Right lung (tissue), 5 donors: ENCODE measurements around the gene NSD1. TPM values are rescaled to one million over a fixed set of nuclear protein-coding genes. Genes with fewer than 3 reads are reported as not detected.
"Not testable (repeated sequence)": the region's sequence is repeated elsewhere in the genome, so short reads cannot be mapped to it uniquely, and the experiment has no call there.

Experiments
- DNase-seq, 2 donors: peaks; one replicate each; pipeline ENCODE4 v3.0.0-alpha.2; 2013
- polyA plus RNA-seq, 5 donors: library from polyadenylated mRNA; unstranded; fragments of 120-200 nt; gene quantifications; one replicate each; pipeline versions ENCODE4 v1.2.1 to v1.2.3, GENCODE V29; 2013; ENCODE audit warnings: inconsistent platforms in 1 of 5, low replicate concordance in 1 of 5; ENCODE audit not compliant: insufficient read length in 5 of 5, insufficient read depth in 1 of 5

NSD1 gene
- polyA plus RNA-seq, 5 donors: 37.8 to 54.0 (median 44.0) TPM

GRCh38 chr5:177225798-177226197 lies 92.2 kb downstream of the NSD1 start:
- no peak for DNase-seq

DNA sequence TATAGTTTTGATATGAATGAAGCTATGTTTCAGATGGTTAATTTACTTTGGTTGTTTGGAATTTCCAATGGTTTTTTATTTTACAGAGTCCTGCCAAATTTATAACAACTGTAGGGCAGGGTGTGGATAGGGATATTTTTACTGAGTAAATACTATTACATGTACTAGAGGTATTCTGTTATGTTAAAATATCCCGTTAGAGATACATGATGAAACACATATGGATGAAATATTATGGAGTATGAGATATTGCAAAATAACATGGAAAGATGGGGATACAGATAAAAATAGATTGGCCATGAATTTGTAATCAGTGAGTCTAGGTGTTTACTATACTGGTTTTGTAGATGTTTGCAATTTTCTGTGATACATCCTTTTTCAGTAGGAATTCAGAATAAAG lies 93.3 kb downstream of the NSD1 start:
- DNase-seq: no peak

DNA sequence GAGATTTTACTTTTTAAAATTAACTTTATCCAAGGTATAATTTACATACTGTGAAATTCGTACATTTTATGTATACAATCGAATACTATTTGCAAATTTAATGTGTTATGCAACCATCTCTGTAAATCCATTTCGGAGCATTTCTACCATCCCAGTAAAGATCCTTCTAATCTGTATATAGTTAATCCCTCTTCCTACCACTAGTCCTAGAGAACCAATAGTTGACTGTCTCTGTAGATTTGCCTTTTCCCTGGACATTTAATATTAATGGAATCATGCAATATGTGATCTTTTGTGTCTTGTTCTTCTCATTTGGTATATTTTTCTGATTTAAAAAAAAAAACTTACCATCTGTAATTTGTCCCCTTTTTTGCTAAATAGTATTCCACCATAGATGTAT lies 95.2 kb downstream of the NSD1 start:
- no peak for DNase-seq

DNA sequence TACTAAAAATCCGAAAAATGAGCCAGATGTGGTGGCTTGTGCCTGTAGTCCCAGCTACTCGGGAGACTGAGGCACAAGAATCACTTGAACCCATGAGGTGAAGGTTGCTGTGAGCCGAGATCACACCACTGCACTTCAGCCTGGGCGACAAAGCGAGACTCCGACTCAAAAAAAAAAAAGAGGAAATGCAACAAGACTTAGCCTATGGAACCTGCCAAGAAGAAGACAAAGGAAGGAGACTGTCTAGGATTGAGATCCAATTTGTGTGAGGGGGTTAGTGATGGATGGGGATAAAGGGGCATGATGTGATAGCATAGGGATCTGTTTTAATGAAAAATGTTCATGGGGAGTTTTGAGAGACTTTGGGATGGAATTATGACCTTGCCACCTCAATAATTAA lies 97.1 kb downstream of the NSD1 start:
- no peak for DNase-seq

DNA sequence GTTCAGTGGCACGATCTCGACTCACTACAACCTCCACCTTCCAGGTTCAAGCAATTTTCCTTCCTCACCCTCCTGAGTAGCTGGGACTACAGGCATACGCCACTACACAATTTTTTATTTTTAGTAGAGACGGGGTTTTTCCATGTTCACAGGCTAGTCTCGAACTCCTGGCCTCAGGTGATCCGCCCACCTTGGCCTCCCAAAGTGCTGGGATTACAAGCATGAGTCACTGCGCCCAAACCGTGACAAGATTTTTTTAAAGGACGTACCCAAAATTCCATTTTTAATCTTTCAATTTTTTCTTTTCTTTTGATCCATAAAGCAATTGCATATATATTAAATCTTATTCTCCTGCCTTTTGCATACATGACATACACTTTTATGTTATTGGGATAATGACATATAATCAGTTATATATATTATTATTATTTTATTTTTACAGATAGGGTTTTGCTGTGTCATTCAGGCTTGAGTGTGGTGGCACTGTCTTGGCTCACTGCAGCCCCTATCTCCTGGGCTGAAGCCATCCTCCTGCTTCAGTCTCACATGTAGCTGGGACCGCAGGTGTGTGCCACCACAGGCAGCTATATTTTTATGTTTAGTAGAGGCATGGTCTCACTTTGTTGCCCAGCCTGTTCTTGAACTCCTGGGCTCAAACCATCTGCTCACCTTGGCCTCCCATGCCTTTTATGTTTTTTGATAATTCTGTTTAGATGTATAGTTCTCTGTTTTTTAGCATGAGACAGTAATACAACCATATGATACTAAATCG lies 98.1 kb downstream of the NSD1 start:
- no peak for DNase-seq

DNA sequence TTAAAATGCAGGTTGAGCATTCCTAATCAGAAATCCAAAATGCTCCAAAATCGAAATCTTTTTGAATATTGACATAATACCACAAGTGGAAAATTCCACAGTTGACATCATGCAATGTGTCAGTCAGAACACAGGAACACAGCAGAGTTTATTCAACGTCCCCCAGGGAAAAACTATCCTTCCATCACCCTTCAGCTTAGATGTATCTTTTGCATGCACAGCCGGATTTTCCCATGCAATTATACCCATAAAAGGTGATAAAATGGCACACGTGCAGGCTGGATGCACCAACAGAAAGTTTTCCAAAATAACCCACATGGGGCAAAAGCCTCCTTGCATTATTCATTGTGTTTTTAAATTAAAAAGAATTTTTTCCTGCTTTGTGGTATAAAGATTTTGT lies 98.8 kb downstream of the NSD1 start:
- no peak for DNase-seq

DNA sequence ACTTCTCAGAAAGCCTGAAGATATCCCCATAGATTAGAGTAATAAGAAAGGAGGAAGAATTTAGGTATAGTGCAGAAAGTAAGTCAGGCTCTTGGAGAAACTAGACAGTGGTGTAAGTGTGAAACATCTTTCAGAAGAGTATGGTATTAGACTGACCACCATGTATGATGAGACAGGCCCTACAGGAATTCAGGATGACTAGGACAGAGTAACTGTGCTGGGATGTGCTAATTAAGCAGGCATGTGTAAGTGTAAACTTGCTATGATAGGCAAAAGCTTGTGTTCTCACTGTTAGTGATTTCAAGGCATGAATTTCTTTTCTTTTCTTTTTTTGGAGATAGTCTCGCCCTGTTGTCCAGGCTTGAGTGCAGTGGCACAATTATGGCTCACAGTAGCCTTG lies 99.2 kb downstream of the NSD1 start:
- DNase-seq: no peak

DNA sequence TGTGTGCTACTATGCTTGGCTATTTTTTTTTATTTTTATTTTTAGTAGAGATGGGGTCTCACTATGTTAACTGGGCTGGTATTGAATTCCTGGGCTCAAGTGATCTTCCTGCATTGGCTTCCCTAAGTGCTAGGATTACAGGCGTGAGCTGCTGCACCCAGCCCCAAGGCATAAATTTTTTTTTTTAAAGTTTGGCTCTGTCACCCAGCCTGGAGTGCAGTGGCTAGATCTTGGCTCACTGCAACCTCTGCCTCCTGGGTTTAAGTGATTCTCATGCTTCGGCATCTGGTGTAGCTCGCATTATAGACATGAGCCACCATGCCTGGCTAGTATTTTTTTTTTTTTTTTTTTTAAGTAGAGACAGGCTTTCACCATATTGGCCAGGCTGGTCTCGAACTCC lies 99.6 kb downstream of the NSD1 start:
- no peak for DNase-seq

DNA sequence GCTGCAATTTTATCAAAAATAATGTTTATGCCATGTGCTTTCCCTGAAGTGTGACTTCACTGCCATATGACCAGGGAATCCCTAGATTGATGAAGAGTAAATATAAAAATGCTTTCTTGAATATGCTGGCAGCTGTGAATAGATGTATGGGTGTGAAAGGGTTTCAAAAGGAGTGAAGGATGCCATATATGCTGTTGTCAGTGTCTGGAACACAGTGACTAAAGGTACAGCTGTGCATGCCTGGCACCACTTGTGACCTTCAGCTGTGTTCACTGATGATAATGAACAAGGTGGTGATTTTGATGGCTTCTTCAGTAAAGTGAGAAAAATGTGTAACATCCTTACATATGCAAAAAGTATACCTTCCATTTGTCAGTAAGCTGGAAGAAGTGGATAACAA lies 100.2 kb downstream of the NSD1 start:
- no peak for DNase-seq

GRCh38 chr5:177234841-177235240 lies 101.3 kb downstream of the NSD1 start:
- no peak for DNase-seq

DNA sequence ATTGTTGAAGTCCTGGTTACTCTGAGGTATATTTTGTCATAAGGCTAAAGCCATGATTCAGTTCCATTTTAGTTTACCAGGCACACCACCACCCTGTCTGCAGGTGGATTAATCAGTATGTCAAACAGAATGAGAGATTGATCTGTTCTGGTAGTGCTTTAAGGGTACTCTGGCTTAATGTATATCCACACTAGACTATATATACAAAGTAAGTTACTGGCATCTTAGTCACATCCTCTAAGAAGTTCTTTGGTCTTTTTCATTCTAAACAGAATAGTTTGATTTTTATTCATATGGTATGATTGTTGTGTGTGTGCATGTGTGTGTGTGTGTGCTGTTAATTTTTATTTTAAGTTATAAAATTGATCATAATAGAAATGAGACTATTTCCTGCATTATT lies 108.2 kb downstream of the NSD1 start:
- DNase-seq: no peak

DNA sequence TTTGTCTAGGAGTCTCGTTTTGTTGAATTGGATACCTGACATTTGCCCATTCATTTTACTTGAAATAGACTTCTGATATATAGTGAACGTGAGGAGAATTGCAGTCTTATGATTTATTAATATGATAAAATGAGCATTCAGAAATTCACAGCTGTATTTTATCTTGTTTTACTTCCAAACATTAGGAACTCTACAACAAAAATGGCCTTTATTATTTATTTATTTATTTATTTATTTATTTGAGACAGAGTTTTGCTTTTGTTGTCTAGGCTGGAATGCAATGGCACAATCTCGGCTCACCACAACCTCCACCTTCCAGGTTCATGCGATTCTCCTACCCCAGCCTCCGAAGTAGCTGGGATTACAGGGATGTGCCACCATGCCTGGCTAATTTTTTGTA lies 108.7 kb downstream of the NSD1 start:
- DNase-seq: no peak

GRCh38 chr5:177249761-177250537 lies 116.4 kb downstream of the NSD1 start:
- no peak for DNase-seq

DNA sequence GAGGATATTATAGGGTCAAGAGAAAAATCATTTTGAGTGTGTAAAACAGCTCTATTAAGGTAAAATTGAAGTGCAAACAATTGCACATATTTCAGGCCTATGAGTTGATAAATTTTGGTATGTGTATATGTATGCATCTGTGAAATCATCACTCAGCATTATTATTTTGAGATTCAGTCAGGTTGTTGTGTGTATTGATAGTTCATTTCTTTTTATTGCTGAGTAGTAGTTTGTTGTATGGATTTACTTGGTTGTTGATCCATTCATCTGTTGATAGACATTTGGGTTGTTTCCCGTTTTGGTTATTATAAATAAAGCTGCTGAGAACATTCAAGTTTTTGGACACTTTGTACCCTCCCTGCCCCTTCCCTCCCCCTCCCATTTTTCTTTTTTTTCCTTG lies 119.7 kb downstream of the NSD1 start:
- no peak for DNase-seq

GRCh38 chr5:177256296-177256695 lies 122.7 kb downstream of the NSD1 start:
- no peak for DNase-seq

- not testable (repeated sequence) for DNase-seq
Measured at GRCh38 chr5:177258711-177259110, 125.1 kb downstream of the NSD1 start.

DNA sequence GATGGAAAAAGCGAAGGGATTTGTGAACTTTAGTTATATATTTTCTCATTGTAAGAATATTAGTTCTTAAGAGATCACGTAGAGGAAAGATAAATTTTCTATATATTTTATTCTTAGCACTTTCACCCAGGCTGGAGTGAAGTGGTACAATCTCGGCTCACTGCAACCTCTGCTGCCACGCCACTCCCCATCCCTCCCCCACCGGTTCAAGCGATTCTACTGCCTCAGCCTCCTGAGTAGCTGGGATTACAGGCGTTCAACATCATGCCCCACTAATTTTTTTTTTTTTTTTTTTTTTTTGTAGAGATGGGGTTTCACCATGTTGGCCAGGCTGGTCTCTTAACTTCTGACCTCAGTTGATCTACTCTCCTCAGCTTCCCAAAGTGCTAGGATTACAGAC lies 127.4 kb downstream of the NSD1 start:
- DNase-seq: no peak

DNA sequence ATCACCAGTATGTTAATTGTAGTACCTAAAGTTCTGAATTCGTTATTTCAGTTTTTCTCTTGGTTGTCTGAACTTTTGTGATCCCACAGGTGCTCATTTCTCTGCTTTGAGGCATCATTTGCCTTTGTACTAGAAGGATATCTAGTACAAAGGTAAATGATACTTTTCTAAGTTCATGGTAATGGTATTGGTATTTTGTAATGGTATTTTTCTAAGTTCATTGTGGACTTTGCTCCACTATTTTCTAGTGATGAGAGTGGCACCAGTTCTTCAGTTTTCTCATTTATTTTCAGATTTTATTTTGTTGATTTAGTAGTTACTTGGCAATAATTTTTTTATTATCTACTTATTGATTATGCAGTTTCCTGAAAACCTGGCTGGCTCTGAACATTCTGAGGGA lies 127.9 kb downstream of the NSD1 start:
- no peak for DNase-seq

DNA sequence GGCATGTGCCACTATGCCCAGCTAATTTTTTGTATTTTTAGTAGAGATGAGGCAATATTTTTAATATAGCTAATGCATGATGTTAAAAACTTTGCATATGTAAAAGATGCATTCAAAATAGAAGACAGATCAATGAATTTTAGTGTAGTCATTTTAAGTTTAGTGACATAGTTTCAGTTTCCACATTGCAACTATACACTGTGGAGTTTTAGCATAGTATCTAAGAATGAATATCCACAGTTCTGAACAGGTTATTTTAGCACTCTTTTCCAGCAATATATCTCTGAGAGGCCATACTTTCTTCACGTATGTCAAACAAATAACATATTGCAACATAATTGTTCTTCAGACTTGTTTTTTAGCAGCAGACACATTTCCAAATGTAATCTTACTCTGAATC lies 130.6 kb downstream of the NSD1 start:
- DNase-seq: no peak

- DNase-seq: no peak
Measured at GRCh38 chr5:177265395-177265794, 131.8 kb downstream of the NSD1 start.

GRCh38 chr5:177269232-177269895 lies 135.8 kb downstream of the NSD1 start:
- DNase-seq: no peak

DNA sequence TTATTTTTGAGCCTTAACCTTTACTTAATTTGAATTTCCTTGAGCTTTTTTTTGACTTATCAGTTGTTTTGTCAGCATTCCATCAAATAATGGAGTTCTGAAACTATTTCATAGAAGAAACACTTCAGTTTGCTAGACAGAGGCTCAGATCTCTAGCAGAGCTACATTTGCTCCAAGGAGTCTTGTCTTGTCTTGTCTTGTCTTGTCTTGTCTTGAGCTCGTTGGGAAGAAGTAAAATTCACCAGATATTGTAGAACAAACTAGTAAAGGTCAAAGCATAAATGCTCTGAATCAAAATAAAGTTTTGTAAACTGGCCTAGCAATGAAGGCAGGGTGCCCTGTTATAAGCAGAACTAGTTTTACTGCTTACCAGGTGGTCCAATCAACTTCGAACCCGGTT lies 136.4 kb downstream of the NSD1 start:
- DNase-seq: no peak

- no peak for DNase-seq
Measured at GRCh38 chr5:177270653-177271052, 137.1 kb downstream of the NSD1 start.
